Bronchial epithelial cell (primary cell): ENCODE measurements around the gene TP53I13. TPM values are rescaled to one million over a fixed set of nuclear protein-coding genes. Genes with fewer than 3 reads are reported as not detected.

Experiments used
- DNase-seq: peaks from one replicate; pipeline ENCODE4 v3.0.0-alpha.2; 2010; ENCODE audit warnings: low read depth
- FAIRE-seq: peaks from 2 replicates; lab custom pipeline; 2011; peaks lifted over from hg19 to GRCh38; lab: Jason Lieb, UNC
- H3K27me3 ChIP-seq: 2 replicates; pipeline ENCODE4 v1.5.1; 2011; ENCODE audit warnings: low read length; ENCODE audit not compliant: control insufficient read depth, insufficient read depth
- H3K36me3 ChIP-seq: 2 replicates; pipeline ENCODE4 v1.5.1; 2011; ENCODE audit warnings: low read length; ENCODE audit not compliant: control insufficient read depth, insufficient read depth
- H3K4me3 ChIP-seq: 2 replicates; pipeline ENCODE4 v1.5.1; 2011; ENCODE audit warnings: mild to moderate bottlenecking, low read depth, low read length, control low read depth
- total RNA-seq: library from RNA; depleted of rRNA; stranded (reverse); fragments of >200 nt; gene quantifications from 2 replicates; pipeline ENCODE4 v1.2.1, GENCODE V29; 2014
- TF ChIP-seq, protein P1 (sequence below): IDR thresholded peaks from 2 replicates; pipeline ENCODE4 v1.5.1; 2011; ENCODE audit warnings: mild to moderate bottlenecking, moderate library complexity, low read length, control low read depth, inconsistent platforms; ENCODE audit not compliant: insufficient read depth, severe bottlenecking

Gene TP53I13
- total RNA-seq, 1 donor from 2014 or later = 25.3 TPM

DNA sequence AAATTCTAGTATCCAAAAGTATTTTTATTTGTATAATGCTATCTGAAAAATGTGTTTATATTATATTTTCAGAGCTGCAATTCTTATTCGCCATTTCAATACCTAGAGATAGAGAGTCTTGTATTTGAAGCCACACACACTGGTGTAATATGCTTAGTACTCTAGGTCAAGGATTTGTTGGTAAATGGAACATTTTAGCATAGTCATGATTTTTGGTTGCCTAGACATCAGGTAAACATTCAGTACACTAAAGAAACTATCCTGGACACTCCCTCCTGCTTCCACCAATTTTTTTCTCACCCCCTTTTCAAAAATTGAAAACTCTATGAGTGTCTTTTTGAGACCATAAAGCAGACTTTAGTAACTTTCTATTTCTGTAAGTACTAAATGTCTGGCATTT is 22.4 kb upstream of the TP53I13 start:
- no peak for FAIRE-seq
- TF ChIP-seq, protein P1, sequence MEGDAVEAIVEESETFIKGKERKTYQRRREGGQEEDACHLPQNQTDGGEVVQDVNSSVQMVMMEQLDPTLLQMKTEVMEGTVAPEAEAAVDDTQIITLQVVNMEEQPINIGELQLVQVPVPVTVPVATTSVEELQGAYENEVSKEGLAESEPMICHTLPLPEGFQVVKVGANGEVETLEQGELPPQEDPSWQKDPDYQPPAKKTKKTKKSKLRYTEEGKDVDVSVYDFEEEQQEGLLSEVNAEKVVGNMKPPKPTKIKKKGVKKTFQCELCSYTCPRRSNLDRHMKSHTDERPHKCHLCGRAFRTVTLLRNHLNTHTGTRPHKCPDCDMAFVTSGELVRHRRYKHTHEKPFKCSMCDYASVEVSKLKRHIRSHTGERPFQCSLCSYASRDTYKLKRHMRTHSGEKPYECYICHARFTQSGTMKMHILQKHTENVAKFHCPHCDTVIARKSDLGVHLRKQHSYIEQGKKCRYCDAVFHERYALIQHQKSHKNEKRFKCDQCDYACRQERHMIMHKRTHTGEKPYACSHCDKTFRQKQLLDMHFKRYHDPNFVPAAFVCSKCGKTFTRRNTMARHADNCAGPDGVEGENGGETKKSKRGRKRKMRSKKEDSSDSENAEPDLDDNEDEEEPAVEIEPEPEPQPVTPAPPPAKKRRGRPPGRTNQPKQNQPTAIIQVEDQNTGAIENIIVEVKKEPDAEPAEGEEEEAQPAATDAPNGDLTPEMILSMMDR = no peak
- Histone ChIP-seq H3K36me3 (peaks cover 3% of the 10 kb centered on the region), H3K27me3 (no peaks in the 10 kb centered on the region), H3K4me3 (no peak overlapping the region)
- peak; percentile 22 for DNase-seq

DNA sequence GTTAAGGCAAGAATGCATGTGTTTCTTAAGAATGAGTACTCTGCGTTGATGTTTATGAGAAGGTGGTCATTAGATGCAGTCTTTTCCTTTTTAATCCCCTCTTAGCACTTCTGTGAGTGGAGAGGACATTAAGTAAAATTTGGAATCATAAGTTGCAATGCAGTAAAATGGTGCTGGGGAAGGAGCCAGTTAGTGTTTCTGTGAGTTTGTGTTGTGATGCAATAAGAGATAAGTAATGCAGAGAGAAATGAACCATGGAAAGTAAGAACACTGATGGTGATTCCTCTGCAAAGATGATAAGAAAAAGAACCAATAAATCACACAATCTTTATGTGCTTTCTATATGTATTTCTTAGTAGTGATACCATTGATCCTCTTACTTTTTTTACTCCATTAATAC is 21.7 kb upstream of the TP53I13 start:
- TF ChIP-seq, protein P1 = no peak
- DNase-seq = no peak
- Histone ChIP-seq H3K27me3 (no peaks in the 10 kb centered on the region), H3K4me3 (no peak overlapping the region), H3K36me3 (peaks cover 3% of the 10 kb centered on the region)
- no peak for FAIRE-seq

DNA sequence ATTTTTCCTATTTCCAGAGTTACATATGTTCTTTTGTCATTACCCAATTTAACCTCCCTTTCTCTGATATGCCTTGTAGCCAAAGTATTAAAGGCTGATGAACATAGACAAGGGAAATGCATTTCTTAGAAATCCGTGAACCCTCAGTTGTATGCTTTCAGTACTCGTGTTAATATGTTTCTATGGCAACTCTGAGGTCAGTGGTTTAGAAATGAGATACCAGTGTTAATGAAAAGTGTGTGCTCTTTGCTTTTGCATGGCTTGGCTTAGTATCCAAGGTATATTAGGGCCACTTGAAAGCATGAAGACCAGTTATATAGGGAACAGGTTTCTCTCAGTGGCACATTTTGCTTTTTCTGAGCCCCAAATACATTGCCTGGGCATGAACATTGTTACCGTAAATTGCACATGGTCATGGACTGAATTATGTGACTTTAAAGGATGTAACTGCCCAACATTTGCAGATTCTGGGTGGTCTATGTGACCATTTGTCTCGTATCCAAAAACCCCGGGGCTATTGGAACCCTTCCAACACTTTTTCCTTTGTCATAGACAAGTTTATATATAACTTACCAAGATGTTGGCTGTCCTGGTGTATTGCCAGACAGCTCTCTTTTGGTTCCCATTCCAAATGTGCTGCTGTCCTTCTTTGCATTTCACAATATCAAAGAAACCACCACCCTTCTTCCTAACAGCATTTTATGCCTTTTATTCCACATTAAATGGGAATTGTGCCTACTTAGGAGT is 19.2 kb upstream of the TP53I13 start:
- Histone ChIP-seq H3K36me3 (no peaks in the 10 kb centered on the region), H3K4me3 (no peak overlapping the region), H3K27me3 (no peaks in the 10 kb centered on the region)
- no peak for DNase-seq
- no peak for FAIRE-seq
- TF ChIP-seq, protein P1 = no peak

DNA sequence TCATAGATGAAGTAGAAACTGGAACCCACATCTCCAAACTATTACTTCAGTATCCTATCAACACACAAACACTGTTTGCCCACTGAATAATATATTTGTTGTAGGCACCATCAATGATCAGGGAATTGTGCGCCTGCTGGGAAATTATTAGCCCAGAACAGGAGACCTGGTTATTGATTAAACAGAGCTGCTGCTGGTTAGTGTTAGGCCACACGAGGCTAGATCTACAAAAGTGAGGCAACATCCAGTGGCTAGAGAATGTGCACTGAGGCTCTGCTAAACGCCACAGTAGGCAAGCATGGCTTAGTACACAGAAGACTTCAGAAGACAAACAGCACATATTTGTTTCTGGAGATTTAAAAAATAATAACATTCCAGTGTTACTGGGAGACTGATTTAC is 12.7 kb upstream of the TP53I13 start:
- no peaks in the 10 kb centered on the region for H3K36me3 ChIP-seq
- DNase-seq (no peak), FAIRE-seq (no peak)
- H3K4me3 ChIP-seq = no peak overlapping the region
- H3K27me3 ChIP-seq = no peaks in the 10 kb centered on the region
- TF ChIP-seq, protein P1 = no peak

DNA sequence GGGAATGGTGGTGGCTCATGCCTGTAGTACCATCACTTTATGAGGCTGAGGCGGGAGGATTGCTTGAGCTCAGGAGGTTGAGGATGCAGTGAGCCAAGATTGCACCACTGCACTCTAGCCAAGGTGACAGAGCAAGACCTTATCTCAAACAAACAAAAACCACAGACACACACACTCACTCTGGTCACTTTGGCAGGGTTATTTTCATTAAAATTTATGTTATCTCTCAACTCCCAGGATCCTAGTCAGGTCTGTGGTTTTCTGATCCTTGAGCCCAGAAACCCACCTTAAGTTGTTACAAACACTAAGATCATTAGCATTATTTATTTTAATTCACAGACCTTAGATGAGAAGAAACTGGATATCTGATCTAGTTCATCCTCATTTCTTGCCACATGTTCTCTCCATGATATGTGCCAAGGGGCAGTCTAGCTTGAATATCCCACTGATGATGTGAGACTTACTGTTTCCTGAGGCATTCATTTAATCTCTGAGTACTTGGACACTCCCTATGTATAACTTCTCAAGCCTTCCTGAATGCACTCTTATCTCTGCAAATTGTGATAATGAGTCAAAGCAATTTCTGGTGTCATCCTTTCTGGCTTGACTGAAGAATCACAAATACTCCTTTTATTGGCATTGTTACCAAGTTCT is 11.3 kb upstream of the TP53I13 start:
- DNase-seq = peak; percentile 40
- no peak for FAIRE-seq
- TF ChIP-seq, protein P1 = no peak
- Histone ChIP-seq H3K4me3 (no peak overlapping the region), H3K27me3 (no peaks in the 10 kb centered on the region), H3K36me3 (peaks cover 1% of the 10 kb centered on the region)
